GM23338 (cell line): ENCODE measurements around the gene ANKRD37. TPM values are rescaled to one million over a fixed set of nuclear protein-coding genes. Genes with fewer than 3 reads are reported as not detected.

ENCODE experiments used
- ATAC-seq: fragments of 200-7000 bp; cut with Tn5 transposase; 3 replicates; pipeline ENCODE4 v1.9.1; 2020
- DNase-seq: peaks from one replicate; pipeline ENCODE4 v3.0.0-alpha.2; 2015; ENCODE audit warnings: low spot score
- H2AFZ ChIP-seq: fragments of 200-600 bp; sonication (generic); 2 replicates; pipeline ENCODE4 v1.8.0; 2016; ENCODE audit warnings: antibody characterized with exemption, mild to moderate bottlenecking, moderate library complexity
- H3F3A ChIP-seq: fragments of 200-600 bp; sonication (generic); replicated peaks from 2 replicates; pipeline ENCODE4 v1.8.0; 2017; ENCODE audit warnings: antibody characterized with exemption, mixed run types, low read depth
- H3K27ac ChIP-seq: fragments of 200-600 bp; sonication (generic); 2 replicates; pipeline ENCODE4 v1.6.1; 2016; ENCODE audit warnings: low read depth
- H3K27me3 ChIP-seq: fragments of 200-600 bp; sonication (generic); 2 replicates; pipeline ENCODE4 v1.8.0; 2016; ENCODE audit warnings: mild to moderate bottlenecking, mixed run types, moderate library complexity; ENCODE audit not compliant: insufficient read depth
- H3K36me3 ChIP-seq: fragments of 200-600 bp; sonication (generic); 2 replicates; pipeline ENCODE4 v1.8.0; 2016; ENCODE audit warnings: mild to moderate bottlenecking; ENCODE audit not compliant: insufficient read depth
- H3K4me1 ChIP-seq: fragments of 200-600 bp; sonication (generic); 2 replicates; pipeline ENCODE4 v1.8.0; 2016; ENCODE audit warnings: mild to moderate bottlenecking, moderate library complexity; ENCODE audit not compliant: insufficient read depth
- H3K4me2 ChIP-seq: fragments of 200-600 bp; sonication (generic); 2 replicates; pipeline ENCODE4 v1.7.1; 2017; ENCODE audit warnings: mixed run types
- H3K4me3 ChIP-seq: fragments of 200-600 bp; sonication (generic); 2 replicates; pipeline ENCODE4 v1.6.1; 2016; ENCODE audit warnings: mixed run types
- H3K79me2 ChIP-seq: fragments of 200-600 bp; sonication (generic); replicated peaks from 2 replicates; pipeline ENCODE4 v1.8.0; 2017; ENCODE audit warnings: mild to moderate bottlenecking; ENCODE audit not compliant: insufficient read depth
- H3K9me2 ChIP-seq: fragments of 200-600 bp; sonication (generic); 2 replicates; pipeline ENCODE4 v1.8.0; 2017; ENCODE audit not compliant: insufficient read depth
- H4K20me1 ChIP-seq: fragments of 200-600 bp; sonication (generic); replicated peaks from 2 replicates; pipeline ENCODE4 v1.8.0; 2017; ENCODE audit warnings: mild to moderate bottlenecking; ENCODE audit not compliant: insufficient read depth
- H3K27ac Mint-ChIP-seq: 2 replicates; pipeline ENCODE4 v1.8.0; 2020; ENCODE audit warnings: inconsistent platforms, mild to moderate bottlenecking, moderate library complexity, mixed read lengths
- H3K27me3 Mint-ChIP-seq: 3 replicates; pipeline ENCODE4 v1.8.0; 2022; ENCODE audit warnings: low read depth, mild to moderate bottlenecking, moderate library complexity, mixed read lengths, inconsistent platforms; ENCODE audit not compliant: insufficient read depth, poor library complexity
- H3K36me3 Mint-ChIP-seq: 3 replicates; pipeline ENCODE4 v1.8.0; 2021; ENCODE audit warnings: low read depth, mild to moderate bottlenecking, inconsistent platforms, moderate library complexity, mixed read lengths
- H3K4me1 Mint-ChIP-seq: 3 replicates; pipeline ENCODE4 v1.8.0; 2020; ENCODE audit warnings: mild to moderate bottlenecking, inconsistent platforms, mixed read lengths
- H3K4me3 Mint-ChIP-seq: 3 replicates; pipeline ENCODE4 v1.8.0; 2021; ENCODE audit warnings: moderate library complexity, mild to moderate bottlenecking, inconsistent platforms, mixed read lengths
- H3K9me3 Mint-ChIP-seq: 3 replicates; pipeline ENCODE4 v1.8.0; 2020; ENCODE audit warnings: moderate library complexity, mild to moderate bottlenecking, inconsistent platforms, mixed read lengths
- CREB1 ChIP-seq: fragments of 250-450 bp; sonication (Bioruptor Pico); IDR thresholded peaks from 2 replicates; pipeline ENCODE4 v1.5.0; 2020; ENCODE audit warnings: low read depth, mild to moderate bottlenecking, moderate library complexity
- EZH2phosphoT487 ChIP-seq: fragments of 200-600 bp; sonication (generic); IDR thresholded peaks from one replicate; pipeline ENCODE4 v1.8.1; 2018; ENCODE audit warnings: antibody characterized with exemption; ENCODE audit not compliant: unreplicated experiment
- JUNB ChIP-seq: IDR thresholded peaks from one replicate; pipeline ENCODE4 v1.6.1; 2016; ENCODE audit warnings: antibody characterized with exemption; ENCODE audit not compliant: unreplicated experiment
- NANOG ChIP-seq: IDR thresholded peaks from 2 replicates; pipeline ENCODE4 v1.6.1; 2016; ENCODE audit warnings: antibody characterized with exemption, borderline replicate concordance
- STAT1 ChIP-seq: IDR thresholded peaks from one replicate; pipeline ENCODE4 v1.6.1; 2016; ENCODE audit warnings: antibody characterized with exemption; ENCODE audit not compliant: unreplicated experiment
- polyA plus RNA-seq: library from polyadenylated mRNA; unstranded; fragments of >200 nt; fragmentation: Nextera tagmentation; extraction: Ambion mirVana; gene quantifications from 2 replicates; pipeline ENCODE4 v1.2.1, GENCODE V29; 2016
- total RNA-seq: library from RNA; depleted of rRNA; stranded (reverse); fragments of >200 nt; shearing (Covaris generic); gene quantifications from 2 replicates; pipeline ENCODE4 v1.2.3, GENCODE V29; 2014
- TF ChIP-seq, protein P1 (sequence below): fragments of 250-450 bp; sonication (Bioruptor Pico); IDR thresholded peaks from 2 replicates; pipeline ENCODE4 v1.5.0; 2020; ENCODE audit warnings: mild to moderate bottlenecking, moderate library complexity
- TF ChIP-seq, protein P2 (sequence below), 2 experiments: fragments of 200-600 bp in 1 of 2; sonication (generic) in 1 of 2; conservative IDR thresholded peaks; 2 replicates each; pipeline versions ENCODE4 v1.5.1 to v1.6.1; 2016 to 2017; ENCODE audit warnings: antibody characterized with exemption in 2 of 2, low read depth in 2 of 2, mild to moderate bottlenecking in 2 of 2, moderate library complexity in 1 of 2
- TF ChIP-seq, protein P3 (sequence below): IDR thresholded peaks from 2 replicates; pipeline ENCODE4 v1.6.1; 2016; ENCODE audit warnings: antibody characterized with exemption

The ANKRD37 gene
- total and polyA plus RNA-seq, 2 experiments from 2014 or later, result 1.8 to 4.9 TPM

DNA sequence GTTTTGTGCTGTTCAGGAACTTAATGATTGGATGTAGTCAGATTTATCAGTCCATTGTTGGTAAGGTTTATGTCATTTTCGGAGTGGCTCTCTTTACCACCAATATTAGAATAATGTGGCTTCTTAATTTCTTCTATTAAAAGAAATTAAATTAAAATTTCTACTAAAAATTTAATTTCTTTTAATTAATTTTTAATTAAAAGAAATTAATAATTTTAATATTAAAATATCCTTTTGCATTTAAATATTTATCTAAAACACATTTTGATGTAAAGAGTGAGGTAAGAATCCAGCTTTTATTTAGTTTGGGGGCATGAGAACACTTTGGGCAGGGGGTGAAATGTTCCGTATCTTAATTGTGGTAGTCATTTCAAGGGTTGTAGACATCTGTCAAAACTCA is 44.8 kb downstream of the ANKRD37 start:
- TF ChIP-seq NANOG, result no peak
- Histone ChIP-seq H3K27ac (no peak overlapping the region), H3K79me2 (no peaks in the 10 kb centered on the region), H4K20me1 (no peaks in the 10 kb centered on the region), H3K4me3 (no peak overlapping the region), H3K4me1 (no peaks in the 10 kb centered on the region), H3K36me3 (no peaks in the 10 kb centered on the region), H3K9me2 (no peaks in the 10 kb centered on the region), H2AFZ (no peak overlapping the region), H3K4me2 (no peak overlapping the region), H3F3A (no peaks in the 10 kb centered on the region), H3K27me3 (no peaks in the 10 kb centered on the region)
- no peaks in the 10 kb centered on the region for H3K9me3 Mint-ChIP-seq
- H3K27me3 Mint-ChIP-seq, result no peaks in the 10 kb centered on the region
- no peaks in the 10 kb centered on the region for H3K36me3 Mint-ChIP-seq
- ATAC-seq (no peak), DNase-seq (no peak)
- no peak overlapping the region for H3K27ac Mint-ChIP-seq
- no peaks in the 10 kb centered on the region for H3K4me1 Mint-ChIP-seq
- H3K4me3 Mint-ChIP-seq, result no peak overlapping the region

DNA sequence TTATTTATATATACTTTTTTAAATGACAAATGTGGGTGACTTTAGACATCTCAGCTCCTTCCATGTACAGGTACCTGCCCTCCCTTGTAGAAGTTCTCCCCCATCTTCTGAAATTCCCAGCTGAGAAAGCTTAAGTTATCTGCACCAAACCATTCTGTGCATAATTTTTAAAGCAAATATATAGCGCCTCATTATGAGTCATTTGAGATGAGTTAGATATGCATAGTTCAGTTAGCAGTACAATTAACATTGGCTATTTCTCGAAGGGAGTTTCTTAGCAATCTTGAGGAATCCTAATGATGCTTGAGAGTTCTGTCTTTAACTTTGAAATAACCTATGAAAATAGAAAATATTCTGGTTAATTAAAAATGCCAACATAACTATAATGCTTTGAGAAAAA is 48.6 kb downstream of the ANKRD37 start:
- Mint-ChIP-seq H3K4me3 (no peak overlapping the region), H3K36me3 (no peaks in the 10 kb centered on the region), H3K9me3 (no peaks in the 10 kb centered on the region), H3K4me1 (no peaks in the 10 kb centered on the region), H3K27me3 (peaks cover under 1% of the 10 kb centered on the region), H3K27ac (no peak overlapping the region)
- no peak overlapping the region for H3K27ac ChIP-seq
- no peaks in the 10 kb centered on the region for H3K79me2 ChIP-seq
- no peaks in the 10 kb centered on the region for H3F3A ChIP-seq
- no peaks in the 10 kb centered on the region for H3K36me3 ChIP-seq
- H3K27me3 ChIP-seq, result no peaks in the 10 kb centered on the region
- DNase-seq, result no peak
- H3K4me3 ChIP-seq, result no peak overlapping the region
- H3K4me1 ChIP-seq, result no peaks in the 10 kb centered on the region
- no peak for ATAC-seq
- no peak overlapping the region for H2AFZ ChIP-seq
- H4K20me1 ChIP-seq, result no peaks in the 10 kb centered on the region
- no peaks in the 10 kb centered on the region for H3K9me2 ChIP-seq
- H3K4me2 ChIP-seq, result no peak overlapping the region
- no peak for TF ChIP-seq NANOG
- TF ChIP-seq EZH2phosphoT487, result no peak
- TF ChIP-seq, protein P1, sequence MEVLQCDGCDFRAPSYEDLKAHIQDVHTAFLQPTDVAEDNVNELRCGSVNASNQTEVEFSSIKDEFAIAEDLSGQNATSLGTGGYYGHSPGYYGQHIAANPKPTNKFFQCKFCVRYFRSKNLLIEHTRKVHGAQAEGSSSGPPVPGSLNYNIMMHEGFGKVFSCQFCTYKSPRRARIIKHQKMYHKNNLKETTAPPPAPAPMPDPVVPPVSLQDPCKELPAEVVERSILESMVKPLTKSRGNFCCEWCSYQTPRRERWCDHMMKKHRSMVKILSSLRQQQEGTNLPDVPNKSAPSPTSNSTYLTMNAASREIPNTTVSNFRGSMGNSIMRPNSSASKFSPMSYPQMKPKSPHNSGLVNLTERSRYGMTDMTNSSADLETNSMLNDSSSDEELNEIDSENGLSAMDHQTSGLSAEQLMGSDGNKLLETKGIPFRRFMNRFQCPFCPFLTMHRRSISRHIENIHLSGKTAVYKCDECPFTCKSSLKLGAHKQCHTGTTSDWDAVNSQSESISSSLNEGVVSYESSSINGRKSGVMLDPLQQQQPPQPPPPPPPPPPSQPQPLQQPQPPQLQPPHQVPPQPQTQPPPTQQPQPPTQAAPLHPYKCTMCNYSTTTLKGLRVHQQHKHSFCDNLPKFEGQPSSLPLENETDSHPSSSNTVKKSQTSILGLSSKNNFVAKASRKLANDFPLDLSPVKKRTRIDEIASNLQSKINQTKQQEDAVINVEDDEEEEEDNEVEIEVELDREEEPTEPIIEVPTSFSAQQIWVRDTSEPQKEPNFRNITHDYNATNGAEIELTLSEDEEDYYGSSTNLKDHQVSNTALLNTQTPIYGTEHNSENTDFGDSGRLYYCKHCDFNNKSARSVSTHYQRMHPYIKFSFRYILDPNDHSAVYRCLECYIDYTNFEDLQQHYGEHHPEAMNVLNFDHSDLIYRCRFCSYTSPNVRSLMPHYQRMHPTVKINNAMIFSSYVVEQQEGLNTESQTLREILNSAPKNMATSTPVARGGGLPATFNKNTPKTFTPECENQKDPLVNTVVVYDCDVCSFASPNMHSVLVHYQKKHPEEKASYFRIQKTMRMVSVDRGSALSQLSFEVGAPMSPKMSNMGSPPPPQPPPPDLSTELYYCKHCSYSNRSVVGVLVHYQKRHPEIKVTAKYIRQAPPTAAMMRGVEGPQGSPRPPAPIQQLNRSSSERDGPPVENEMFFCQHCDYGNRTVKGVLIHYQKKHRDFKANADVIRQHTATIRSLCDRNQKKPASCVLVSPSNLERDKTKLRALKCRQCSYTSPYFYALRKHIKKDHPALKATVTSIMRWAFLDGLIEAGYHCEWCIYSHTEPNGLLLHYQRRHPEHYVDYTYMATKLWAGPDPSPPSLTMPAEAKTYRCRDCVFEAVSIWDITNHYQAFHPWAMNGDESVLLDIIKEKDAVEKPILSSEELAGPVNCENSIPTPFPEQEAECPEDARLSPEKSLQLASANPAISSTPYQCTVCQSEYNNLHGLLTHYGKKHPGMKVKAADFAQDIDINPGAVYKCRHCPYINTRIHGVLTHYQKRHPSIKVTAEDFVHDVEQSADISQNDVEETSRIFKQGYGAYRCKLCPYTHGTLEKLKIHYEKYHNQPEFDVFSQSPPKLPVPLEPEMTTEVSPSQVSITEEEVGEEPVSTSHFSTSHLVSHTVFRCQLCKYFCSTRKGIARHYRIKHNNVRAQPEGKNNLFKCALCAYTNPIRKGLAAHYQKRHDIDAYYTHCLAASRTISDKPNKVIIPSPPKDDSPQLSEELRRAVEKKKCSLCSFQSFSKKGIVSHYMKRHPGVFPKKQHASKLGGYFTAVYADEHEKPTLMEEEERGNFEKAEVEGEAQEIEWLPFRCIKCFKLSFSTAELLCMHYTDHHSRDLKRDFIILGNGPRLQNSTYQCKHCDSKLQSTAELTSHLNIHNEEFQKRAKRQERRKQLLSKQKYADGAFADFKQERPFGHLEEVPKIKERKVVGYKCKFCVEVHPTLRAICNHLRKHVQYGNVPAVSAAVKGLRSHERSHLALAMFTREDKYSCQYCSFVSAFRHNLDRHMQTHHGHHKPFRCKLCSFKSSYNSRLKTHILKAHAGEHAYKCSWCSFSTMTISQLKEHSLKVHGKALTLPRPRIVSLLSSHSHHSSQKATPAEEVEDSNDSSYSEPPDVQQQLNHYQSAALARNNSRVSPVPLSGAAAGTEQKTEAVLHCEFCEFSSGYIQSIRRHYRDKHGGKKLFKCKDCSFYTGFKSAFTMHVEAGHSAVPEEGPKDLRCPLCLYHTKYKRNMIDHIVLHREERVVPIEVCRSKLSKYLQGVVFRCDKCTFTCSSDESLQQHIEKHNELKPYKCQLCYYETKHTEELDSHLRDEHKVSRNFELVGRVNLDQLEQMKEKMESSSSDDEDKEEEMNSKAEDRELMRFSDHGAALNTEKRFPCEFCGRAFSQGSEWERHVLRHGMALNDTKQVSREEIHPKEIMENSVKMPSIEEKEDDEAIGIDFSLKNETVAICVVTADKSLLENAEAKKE (CRISPR knock-in tag), result no peak
- TF ChIP-seq, protein P2, sequence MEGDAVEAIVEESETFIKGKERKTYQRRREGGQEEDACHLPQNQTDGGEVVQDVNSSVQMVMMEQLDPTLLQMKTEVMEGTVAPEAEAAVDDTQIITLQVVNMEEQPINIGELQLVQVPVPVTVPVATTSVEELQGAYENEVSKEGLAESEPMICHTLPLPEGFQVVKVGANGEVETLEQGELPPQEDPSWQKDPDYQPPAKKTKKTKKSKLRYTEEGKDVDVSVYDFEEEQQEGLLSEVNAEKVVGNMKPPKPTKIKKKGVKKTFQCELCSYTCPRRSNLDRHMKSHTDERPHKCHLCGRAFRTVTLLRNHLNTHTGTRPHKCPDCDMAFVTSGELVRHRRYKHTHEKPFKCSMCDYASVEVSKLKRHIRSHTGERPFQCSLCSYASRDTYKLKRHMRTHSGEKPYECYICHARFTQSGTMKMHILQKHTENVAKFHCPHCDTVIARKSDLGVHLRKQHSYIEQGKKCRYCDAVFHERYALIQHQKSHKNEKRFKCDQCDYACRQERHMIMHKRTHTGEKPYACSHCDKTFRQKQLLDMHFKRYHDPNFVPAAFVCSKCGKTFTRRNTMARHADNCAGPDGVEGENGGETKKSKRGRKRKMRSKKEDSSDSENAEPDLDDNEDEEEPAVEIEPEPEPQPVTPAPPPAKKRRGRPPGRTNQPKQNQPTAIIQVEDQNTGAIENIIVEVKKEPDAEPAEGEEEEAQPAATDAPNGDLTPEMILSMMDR (conservative IDR thresholded peaks at IDR 0.05; ENCODE audit: low read depth in 2 of 2), result no peak
- TF ChIP-seq STAT1, result no peak
- TF ChIP-seq, protein P3, sequence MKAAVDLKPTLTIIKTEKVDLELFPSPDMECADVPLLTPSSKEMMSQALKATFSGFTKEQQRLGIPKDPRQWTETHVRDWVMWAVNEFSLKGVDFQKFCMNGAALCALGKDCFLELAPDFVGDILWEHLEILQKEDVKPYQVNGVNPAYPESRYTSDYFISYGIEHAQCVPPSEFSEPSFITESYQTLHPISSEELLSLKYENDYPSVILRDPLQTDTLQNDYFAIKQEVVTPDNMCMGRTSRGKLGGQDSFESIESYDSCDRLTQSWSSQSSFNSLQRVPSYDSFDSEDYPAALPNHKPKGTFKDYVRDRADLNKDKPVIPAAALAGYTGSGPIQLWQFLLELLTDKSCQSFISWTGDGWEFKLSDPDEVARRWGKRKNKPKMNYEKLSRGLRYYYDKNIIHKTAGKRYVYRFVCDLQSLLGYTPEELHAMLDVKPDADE, result no peak
- TF ChIP-seq JUNB, result no peak
- TF ChIP-seq CREB1 (CRISPR knock-in tag), result no peak
